ENCODE results near the gene CCDC60.

GRCh38 chr12:119320678-119321077 is 13.9 kb upstream of the CCDC60 start:
- TF ChIP-seq CTCF (IDR thresholded peaks at IDR 0.05) (no peak), POLR2A (IDR thresholded peaks at IDR 0.05) (no peak)

Measured in stomach (tissue), 4 donors.